B cell (primary cell): ENCODE data around the gene CCL23. TPM values are rescaled to one million over a fixed set of nuclear protein-coding genes. Genes with fewer than 3 reads are reported as not detected.

Source experiments
- ATAC-seq: fragments of 200-7000 bp; cut with Tn5 transposase; one replicate; pipeline ENCODE4 v1.10.0; 2021; ENCODE audit warnings: low read depth, mild to moderate bottlenecking, moderate number of reproducible peaks, moderate library complexity
- CTCF ChIA-PET: fragments of 350-600 bp; sonication (Branson Sonifier 250); formaldehyde crosslinking; loops from one replicate; lab custom pipeline; 2021; ENCODE audit warnings: antibody characterized with exemption, inconsistent platforms; lab: Charles Lee
- POLR2A ChIA-PET: fragments of 350-600 bp; sonication (Branson Sonifier 250); formaldehyde crosslinking; loops from one replicate; lab custom pipeline; 2021; ENCODE audit warnings: antibody characterized with exemption; lab: Charles Lee
- DNase-seq: peaks from one replicate; pipeline ENCODE4 v3.0.0; 2013
- H2AFZ ChIP-seq: 2 replicates; pipeline ENCODE4 v1.6.1; 2012; ENCODE audit warnings: mild to moderate bottlenecking, low read depth, low read length; ENCODE audit not compliant: insufficient read depth, poor library complexity, severe bottlenecking
- H3K27ac ChIP-seq, 2 donors: 1 replicate in 1 of 2; 2 replicates in 1 of 2; pipeline ENCODE4 v1.5.1; 2012 to 2013; ENCODE audit warnings: low read length in 2 of 2, mild to moderate bottlenecking in 2 of 2, moderate library complexity in 1 of 2
- H3K27me3 ChIP-seq, 4 experiments: fragments of 200-600 bp in 1 of 4; sonication (generic) in 1 of 4; replicated peaks in 1 of 4; 1 replicate in 2 of 4; 2 replicates in 2 of 4; pipeline versions ENCODE4 v1.6.1 to v1.7.0; 2013 to 2016; ENCODE audit warnings: low read length in 3 of 4, mild to moderate bottlenecking in 2 of 4, mixed read lengths in 1 of 4, moderate library complexity in 1 of 4; ENCODE audit not compliant: insufficient read depth in 4 of 4, control insufficient read depth in 3 of 4; ENCODE audit errors: control extremely low read depth in 1 of 4
- H3K36me3 ChIP-seq, 2 experiments: replicated peaks in 1 of 2; 1 replicate in 1 of 2; 2 replicates in 1 of 2; pipeline versions ENCODE4 v1.6.1 to v1.7.1; 2013; ENCODE audit warnings: low read length in 1 of 2; ENCODE audit not compliant: insufficient read depth in 2 of 2, control insufficient read depth in 1 of 2; ENCODE audit errors: control extremely low read depth in 1 of 2, extremely low read depth in 1 of 2
- H3K4me1 ChIP-seq, 2 donors: fragments of 200-600 bp in 1 of 2; sonication (generic) in 1 of 2; 1 replicate in 1 of 2; 2 replicates in 1 of 2; pipeline versions ENCODE4 v1.5.1 to v1.6.1; 2013 to 2017; ENCODE audit warnings: low read length in 2 of 2; ENCODE audit not compliant: control insufficient read depth in 2 of 2, insufficient read depth in 2 of 2
- H3K4me2 ChIP-seq: replicated peaks from 2 replicates; pipeline ENCODE3; 2012; ENCODE audit warnings: mild to moderate bottlenecking, low read depth, low read length; ENCODE audit not compliant: poor library complexity, severe bottlenecking
- H3K4me3 ChIP-seq, 5 experiments: fragments of 200-600 bp in 1 of 5; sonication (generic) in 1 of 5; 1 replicate in 3 of 5; 2 replicates in 2 of 5; pipeline versions ENCODE4 v1.5.1 to v1.7.0; 2011 to 2016; ENCODE audit warnings: low read length in 4 of 5, mild to moderate bottlenecking in 4 of 5, low read depth in 2 of 5, control low read depth in 1 of 5, moderate library complexity in 1 of 5; ENCODE audit not compliant: insufficient read depth in 1 of 5; ENCODE audit errors: control extremely low read depth in 1 of 5, extremely low read depth in 1 of 5
- H3K79me2 ChIP-seq: fragments of 200-600 bp; sonication (generic); one replicate; pipeline ENCODE4 v1.6.0; 2016; ENCODE audit warnings: low read length; ENCODE audit not compliant: control insufficient read depth, insufficient read depth
- H3K9ac ChIP-seq: fragments of 200-600 bp; sonication (generic); 2 replicates; pipeline ENCODE4 v1.6.1; 2017; ENCODE audit warnings: mild to moderate bottlenecking, low read length, moderate library complexity
- H3K9me3 ChIP-seq, 3 donors: one replicate each; pipeline versions ENCODE4 v1.6.1 to v1.7.1; 2013; ENCODE audit warnings: low read length in 2 of 3; ENCODE audit not compliant: control insufficient read depth in 2 of 3, insufficient read depth in 1 of 3; ENCODE audit errors: control extremely low read depth in 1 of 3
- H4K20me1 ChIP-seq: 2 replicates; pipeline ENCODE4 v1.6.0; 2012; ENCODE audit warnings: mild to moderate bottlenecking, low read length; ENCODE audit not compliant: insufficient read depth, control insufficient read depth, poor library complexity, severe bottlenecking
- H3K27ac Mint-ChIP-seq: one replicate; pipeline ENCODE4 v1.8.0; 2021; ENCODE audit warnings: mixed read lengths
- H3K27me3 Mint-ChIP-seq: one replicate; pipeline ENCODE4 v1.8.0; 2021; ENCODE audit warnings: mixed read lengths
- H3K4me1 Mint-ChIP-seq: one replicate; pipeline ENCODE4 v1.8.0; 2021; ENCODE audit warnings: mixed read lengths
- H3K4me3 Mint-ChIP-seq: one replicate; pipeline ENCODE4 v1.8.0; 2021; ENCODE audit warnings: mixed read lengths
- H3K9me3 Mint-ChIP-seq: one replicate; pipeline ENCODE4 v1.8.0; 2022; ENCODE audit warnings: mixed read lengths; ENCODE audit not compliant: insufficient read depth
- CTCF ChIP-seq: fragments of 200-600 bp; IDR thresholded peaks from one replicate; pipeline ENCODE4 v1.8.0; 2022; ENCODE audit warnings: antibody characterized with exemption, mild to moderate bottlenecking
- EZH2 ChIP-seq: IDR thresholded peaks from 2 replicates; pipeline ENCODE4 v1.6.1; 2012; ENCODE audit warnings: borderline replicate concordance, low read depth, mild to moderate bottlenecking, moderate library complexity, low read length; ENCODE audit not compliant: insufficient read depth, poor library complexity, severe bottlenecking
- WGBS: methylation state at CpG from one replicate; pipeline ENCODE4 v1.1.5; 2013; ENCODE audit warnings: missing lambda C conversion rate; ENCODE audit not compliant: insufficient coverage; 5-methylcytosine and 5-hydroxymethylcytosine counted together
- intact Hi-C: fragments of 100-400 bp; cut with micrococcal nuclease; formaldehyde crosslinking; loops from one replicate; pipeline ENCODE4 v1.10.0; 2022
- polyA plus RNA-seq: library from polyadenylated mRNA; depleted of rRNA; stranded (reverse); fragments of >200 nt; gene quantifications from 2 replicates; pipeline ENCODE4 v1.2.3, GENCODE V29; 2012
- total RNA-seq, 2 donors: library from RNA; stranded (reverse); fragments of 120-200 nt in 1 of 2; gene quantifications; 1 replicate in 1 of 2; 2 replicates in 1 of 2; pipeline versions ENCODE4 v1.2.3 to v1.2.4, GENCODE V29; 2013 to 2022

The CCL23 gene
- total and polyA plus RNA-seq, 2 donors (not counting 1 experiment from before 2014, with no cell fraction given) = 0.61 TPM; not detected in 1

- no peak for DNase-seq
- H3K4me1 ChIP-seq = peaks cover 4 to 5% of the 10 kb centered on the region in 2 donors
- no peak for ATAC-seq
- no peak overlapping the region for H3K4me3 Mint-ChIP-seq
- H3K9me3 Mint-ChIP-seq = no peaks in the 10 kb centered on the region
- no peak overlapping the region for H3K4me2 ChIP-seq
- H3K79me2 ChIP-seq = no peaks in the 10 kb centered on the region
- H3K9ac ChIP-seq = no peak overlapping the region
- no CpG with 5 or more reads among the region's 1 CpG for WGBS
- TF ChIP-seq CTCF (no peak), EZH2 (no peak)
- peaks cover 21% of the 10 kb centered on the region for H3K27me3 Mint-ChIP-seq
- H3K36me3 ChIP-seq = no peaks in the 10 kb centered on the region
- H2AFZ ChIP-seq = no peak overlapping the region
- intact Hi-C loops = no loop called here
- ChIA-PET CTCF (interaction anchor here (5.2 to 15.7 kb wide), 3 partner anchors 10 to 510 kb away, joined by 26 to 639 read pairs (median 72); partner anchors contain the start of gene CCL16), POLR2A (no interaction called here)
- H3K4me1 Mint-ChIP-seq = peaks cover 10% of the 10 kb centered on the region
- no peak overlapping the region for H3K4me3 ChIP-seq
- no peaks in the 10 kb centered on the region for H4K20me1 ChIP-seq
- no peak overlapping the region for H3K27ac Mint-ChIP-seq
- no peaks in the 10 kb centered on the region for H3K9me3 ChIP-seq
- H3K27ac ChIP-seq = no peak overlapping the region
- H3K27me3 ChIP-seq = no peaks in the 10 kb centered on the region
These were observed 45.7 kb downstream of the CCL23 start for GRCh38 chr17:35972066-35972465.

DNA sequence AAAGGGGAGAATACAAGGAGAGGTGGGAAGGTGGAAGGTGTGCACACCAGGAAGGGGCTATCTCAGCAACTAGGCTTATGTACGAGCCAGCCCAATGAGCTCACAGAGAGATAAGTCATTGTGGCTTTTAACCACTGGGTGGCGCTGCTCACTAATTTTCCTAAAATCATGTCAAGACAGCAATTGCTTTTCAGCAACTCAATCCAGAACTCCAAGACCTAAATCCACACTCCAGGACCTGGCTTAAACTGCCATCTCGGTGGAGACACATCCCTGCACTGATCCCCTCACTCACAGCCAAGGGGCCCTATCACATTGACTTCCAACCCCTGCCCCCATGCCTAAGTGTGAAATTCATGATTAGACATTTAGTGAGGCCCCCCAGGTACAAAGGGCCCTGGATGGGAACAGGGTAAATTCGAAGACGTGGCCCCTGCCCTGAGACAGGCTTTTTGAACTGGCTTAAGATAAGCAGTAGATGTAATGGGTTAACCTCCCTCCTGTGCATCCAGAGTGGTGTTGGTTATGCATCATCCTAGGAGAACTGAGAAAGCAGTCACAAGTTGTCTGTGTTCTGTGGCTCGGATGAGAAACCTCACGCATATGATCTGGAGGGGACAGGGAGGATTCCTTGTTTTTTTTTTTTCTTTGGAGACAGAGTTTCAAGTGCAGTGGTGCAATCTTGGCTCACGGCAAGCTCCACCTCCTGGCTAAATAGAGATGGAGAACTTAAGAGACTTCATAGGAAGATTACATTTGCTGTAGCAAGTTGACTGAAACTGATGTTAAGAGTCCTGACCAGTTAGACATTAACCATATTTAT lies 48.0 kb downstream of the CCL23 start:
- WGBS = 43% methylated on average over 7 of the region's 8 CpGs
- Mint-ChIP-seq H3K27me3 (peaks cover 21% of the 10 kb centered on the region), H3K27ac (no peak overlapping the region), H3K9me3 (no peaks in the 10 kb centered on the region), H3K4me3 (no peak overlapping the region), H3K4me1 (peaks cover 1% of the 10 kb centered on the region)
- H3K4me2 ChIP-seq = no peak overlapping the region
- H3K9me3 ChIP-seq = no peaks in the 10 kb centered on the region
- no peaks in the 10 kb centered on the region for H4K20me1 ChIP-seq
- DNase-seq (peak; percentile 84), ATAC-seq (peak; percentile 60)
- TF ChIP-seq CTCF (peak; percentile 92), EZH2 (no peak)
- no peaks in the 10 kb centered on the region for H3K27me3 ChIP-seq
- no peaks in the 10 kb centered on the region for H3K36me3 ChIP-seq
- no peak overlapping the region for H3K27ac ChIP-seq
- H3K4me1 ChIP-seq = no peaks in the 10 kb centered on the region
- CTCF ChIA-PET = interaction anchor here (0.5 to 15.7 kb wide), 39 partner anchors 8 to 1132 kb away, joined by 3 to 639 read pairs (median 4); partner anchors contain the start of genes CCL16 and ZNHIT3
- H2AFZ ChIP-seq = no peak overlapping the region
- intact Hi-C loops = loop anchor here (1.0 kb wide), 2 partner anchors 180 to 514 kb away; no protein-coding TSS in a partner anchor
- H3K9ac ChIP-seq = no peak overlapping the region
- no peaks in the 10 kb centered on the region for H3K79me2 ChIP-seq
- POLR2A ChIA-PET = interaction anchor here (0.6 to 1.0 kb wide), 2 partner anchors 115 to 514 kb away, joined by 3 to 8 read pairs; no protein-coding TSS in a partner anchor
- no peak overlapping the region for H3K4me3 ChIP-seq
